ENCODE data around the gene LBHD2.

Gene LBHD2

GRCh38 chr14:103064978-103065377, 19.0 kb upstream of the LBHD2 start:
- no peak overlapping the region for H4K5ac ChIP-seq (ENCODE audit: low read length)
- H3K27ac ChIP-seq (ENCODE audit: low read depth, low read length): no peak overlapping the region
- no peaks in the 10 kb centered on the region for H3K79me1 ChIP-seq (ENCODE audit: low read length)
- no peak for DNase-seq
- no peaks in the 10 kb centered on the region for H3K27me3 ChIP-seq (ENCODE audit: insufficient read depth, low read length, poor library complexity)
- no peak overlapping the region for H3K9ac ChIP-seq (ENCODE audit: low read length)
- no peaks in the 10 kb centered on the region for H3K79me2 ChIP-seq (ENCODE audit: control insufficient read depth, insufficient read depth, low read length)
- H3K4ac ChIP-seq (ENCODE audit: low read depth, low read length): no peak overlapping the region
- no peak overlapping the region for H3K56ac ChIP-seq (ENCODE audit: low read length)
- H4K8ac ChIP-seq (ENCODE audit: low read depth, low read length): no peak overlapping the region
- H3K36me3 ChIP-seq (ENCODE audit: control insufficient read depth, insufficient read depth, low read length): no peaks in the 10 kb centered on the region
- no peak overlapping the region for H2BK5ac ChIP-seq (ENCODE audit: low read length)
- H3K23ac ChIP-seq (ENCODE audit: low read length): no peak overlapping the region
- no peak overlapping the region for H3K4me2 ChIP-seq (ENCODE audit: low read length)
- no peaks in the 10 kb centered on the region for H3K4me1 ChIP-seq (ENCODE audit: control insufficient read depth, low read depth, low read length)
- H2BK120ac ChIP-seq (ENCODE audit: low read depth, low read length): no peak overlapping the region
- no CpG with 5 or more reads among the region's 12 CpGs for WGBS (ENCODE audit: extremely low coverage, insufficient coverage, low lambda C conversion rate)
- no peak overlapping the region for H2BK15ac ChIP-seq (replicated peaks; ENCODE audit: low read depth)
- no peak overlapping the region for H2AK5ac ChIP-seq (ENCODE audit: low read length)
- H3K4me3 ChIP-seq (ENCODE audit: low read length): no peak overlapping the region
- H3K18ac ChIP-seq (ENCODE audit: low read length): no peak overlapping the region

GRCh38 chr14:103065861-103066260, 18.1 kb upstream of the LBHD2 start:
- H3K36me3 ChIP-seq (ENCODE audit: control insufficient read depth, insufficient read depth, low read length): no peaks in the 10 kb centered on the region
- H4K8ac ChIP-seq (ENCODE audit: low read depth, low read length): no peak overlapping the region
- no peaks in the 10 kb centered on the region for H3K79me1 ChIP-seq (ENCODE audit: low read length)
- no peak overlapping the region for H3K23ac ChIP-seq (ENCODE audit: low read length)
- no peaks in the 10 kb centered on the region for H3K27me3 ChIP-seq (ENCODE audit: insufficient read depth, low read length, poor library complexity)
- no peak overlapping the region for H4K5ac ChIP-seq (ENCODE audit: low read length)
- H2BK5ac ChIP-seq (ENCODE audit: low read length): no peak overlapping the region
- H3K4me1 ChIP-seq (ENCODE audit: control insufficient read depth, low read depth, low read length): no peaks in the 10 kb centered on the region
- no peak overlapping the region for H3K4ac ChIP-seq (ENCODE audit: low read depth, low read length)
- no peak overlapping the region for H3K4me3 ChIP-seq (ENCODE audit: low read length)
- H2BK120ac ChIP-seq (ENCODE audit: low read depth, low read length): no peak overlapping the region
- WGBS (ENCODE audit: extremely low coverage, insufficient coverage, low lambda C conversion rate): no CpG with 5 or more reads among the region's 7 CpGs
- no peak overlapping the region for H2AK5ac ChIP-seq (ENCODE audit: low read length)
- H2BK15ac ChIP-seq (replicated peaks; ENCODE audit: low read depth): no peak overlapping the region
- H3K56ac ChIP-seq (ENCODE audit: low read length): no peak overlapping the region
- no peak overlapping the region for H3K9ac ChIP-seq (ENCODE audit: low read length)
- DNase-seq: no peak
- H3K27ac ChIP-seq (ENCODE audit: low read depth, low read length): no peak overlapping the region
- no peak overlapping the region for H3K18ac ChIP-seq (ENCODE audit: low read length)
- H3K79me2 ChIP-seq (ENCODE audit: control insufficient read depth, insufficient read depth, low read length): no peaks in the 10 kb centered on the region
- no peak overlapping the region for H3K4me2 ChIP-seq (ENCODE audit: low read length)

- no peak overlapping the region for H3K4me3 ChIP-seq (ENCODE audit: low read length)
- no peak overlapping the region for H3K9ac ChIP-seq (ENCODE audit: low read length)
- H3K79me2 ChIP-seq (ENCODE audit: control insufficient read depth, insufficient read depth, low read length): no peaks in the 10 kb centered on the region
- no peak overlapping the region for H4K8ac ChIP-seq (ENCODE audit: low read depth, low read length)
- WGBS (ENCODE audit: extremely low coverage, insufficient coverage, low lambda C conversion rate): no CpG with 5 or more reads among the region's 9 CpGs
- no peaks in the 10 kb centered on the region for H3K4me1 ChIP-seq (ENCODE audit: control insufficient read depth, low read depth, low read length)
- H2BK120ac ChIP-seq (ENCODE audit: low read depth, low read length): no peak overlapping the region
- H3K79me1 ChIP-seq (ENCODE audit: low read length): no peaks in the 10 kb centered on the region
- H2AK5ac ChIP-seq (ENCODE audit: low read length): no peak overlapping the region
- no peak overlapping the region for H3K18ac ChIP-seq (ENCODE audit: low read length)
- no peak for DNase-seq
- no peak overlapping the region for H2BK5ac ChIP-seq (ENCODE audit: low read length)
- H4K5ac ChIP-seq (ENCODE audit: low read length): no peak overlapping the region
- no peak overlapping the region for H3K23ac ChIP-seq (ENCODE audit: low read length)
- H3K36me3 ChIP-seq (ENCODE audit: control insufficient read depth, insufficient read depth, low read length): no peaks in the 10 kb centered on the region
- H3K56ac ChIP-seq (ENCODE audit: low read length): no peak overlapping the region
- H2BK15ac ChIP-seq (replicated peaks; ENCODE audit: low read depth): no peak overlapping the region
- no peak overlapping the region for H3K4me2 ChIP-seq (ENCODE audit: low read length)
- no peak overlapping the region for H3K4ac ChIP-seq (ENCODE audit: low read depth, low read length)
- H3K27me3 ChIP-seq (ENCODE audit: insufficient read depth, low read length, poor library complexity): no peaks in the 10 kb centered on the region
- H3K27ac ChIP-seq (ENCODE audit: low read depth, low read length): no peak overlapping the region
Measured at GRCh38 chr14:103066399-103066798, 17.6 kb upstream of the LBHD2 start.

- no peak overlapping the region for H3K4ac ChIP-seq (ENCODE audit: low read depth, low read length)
- H3K23ac ChIP-seq (ENCODE audit: low read length): no peak overlapping the region
- no peak for DNase-seq
- no peak overlapping the region for H3K4me3 ChIP-seq (ENCODE audit: low read length)
- H2BK120ac ChIP-seq (ENCODE audit: low read depth, low read length): no peak overlapping the region
- H3K56ac ChIP-seq (ENCODE audit: low read length): no peak overlapping the region
- no peaks in the 10 kb centered on the region for H3K4me1 ChIP-seq (ENCODE audit: control insufficient read depth, low read depth, low read length)
- H4K8ac ChIP-seq (ENCODE audit: low read depth, low read length): no peak overlapping the region
- no peak overlapping the region for H2AK5ac ChIP-seq (ENCODE audit: low read length)
- H3K79me2 ChIP-seq (ENCODE audit: control insufficient read depth, insufficient read depth, low read length): no peaks in the 10 kb centered on the region
- no peak overlapping the region for H3K9ac ChIP-seq (ENCODE audit: low read length)
- no peak overlapping the region for H3K4me2 ChIP-seq (ENCODE audit: low read length)
- no peak overlapping the region for H2BK5ac ChIP-seq (ENCODE audit: low read length)
- no peak overlapping the region for H2BK15ac ChIP-seq (replicated peaks; ENCODE audit: low read depth)
- H3K27me3 ChIP-seq (ENCODE audit: insufficient read depth, low read length, poor library complexity): no peaks in the 10 kb centered on the region
- no peak overlapping the region for H4K5ac ChIP-seq (ENCODE audit: low read length)
- no peak overlapping the region for H3K18ac ChIP-seq (ENCODE audit: low read length)
- H3K79me1 ChIP-seq (ENCODE audit: low read length): no peaks in the 10 kb centered on the region
- no CpG with 5 or more reads among the region's 8 CpGs for WGBS (ENCODE audit: extremely low coverage, insufficient coverage, low lambda C conversion rate)
- H3K36me3 ChIP-seq (ENCODE audit: control insufficient read depth, insufficient read depth, low read length): no peaks in the 10 kb centered on the region
- H3K27ac ChIP-seq (ENCODE audit: low read depth, low read length): no peak overlapping the region
Measured at GRCh38 chr14:103067231-103067954, 16.6 kb upstream of the LBHD2 start.

- WGBS (ENCODE audit: extremely low coverage, insufficient coverage, low lambda C conversion rate): no CpG with 5 or more reads among the region's 22 CpGs
- H3K4me2 ChIP-seq (ENCODE audit: low read length): no peak overlapping the region
- H4K5ac ChIP-seq (ENCODE audit: low read length): no peak overlapping the region
- H2AK5ac ChIP-seq (ENCODE audit: low read length): no peak overlapping the region
- no peak overlapping the region for H2BK15ac ChIP-seq (replicated peaks; ENCODE audit: low read depth)
- DNase-seq: no peak
- no peak overlapping the region for H3K23ac ChIP-seq (ENCODE audit: low read length)
- H3K4me3 ChIP-seq (ENCODE audit: low read length): no peak overlapping the region
- no peak overlapping the region for H4K8ac ChIP-seq (ENCODE audit: low read depth, low read length)
- H3K18ac ChIP-seq (ENCODE audit: low read length): no peak overlapping the region
- no peaks in the 10 kb centered on the region for H3K4me1 ChIP-seq (ENCODE audit: control insufficient read depth, low read depth, low read length)
- no peak overlapping the region for H3K9ac ChIP-seq (ENCODE audit: low read length)
- no peaks in the 10 kb centered on the region for H3K27me3 ChIP-seq (ENCODE audit: insufficient read depth, low read length, poor library complexity)
- H2BK120ac ChIP-seq (ENCODE audit: low read depth, low read length): no peak overlapping the region
- H3K4ac ChIP-seq (ENCODE audit: low read depth, low read length): no peak overlapping the region
- H3K27ac ChIP-seq (ENCODE audit: low read depth, low read length): no peak overlapping the region
- H3K79me2 ChIP-seq (ENCODE audit: control insufficient read depth, insufficient read depth, low read length): no peaks in the 10 kb centered on the region
- H3K79me1 ChIP-seq (ENCODE audit: low read length): no peaks in the 10 kb centered on the region
- no peak overlapping the region for H2BK5ac ChIP-seq (ENCODE audit: low read length)
- no peak overlapping the region for H3K56ac ChIP-seq (ENCODE audit: low read length)
- H3K36me3 ChIP-seq (ENCODE audit: control insufficient read depth, insufficient read depth, low read length): no peaks in the 10 kb centered on the region
Measured at GRCh38 chr14:103068351-103069073, 15.5 kb upstream of the LBHD2 start.

Measured in mesendoderm (in vitro differentiated cells).